GM19438 (cell line): ENCODE results near the gene UBE2V1.
"Not testable (repeated sequence)": the region's sequence is repeated elsewhere in the genome, so short reads cannot be mapped to it uniquely, and the experiment has no call there.

Experiments used
- ATAC-seq: cut with Tn5 transposase; IDR thresholded peaks from one replicate; pipeline ENCODE4 v1.9.1; 2021; ENCODE audit warnings: low read depth; ENCODE audit not compliant: unreplicated experiment

UBE2V1 gene

DNA sequence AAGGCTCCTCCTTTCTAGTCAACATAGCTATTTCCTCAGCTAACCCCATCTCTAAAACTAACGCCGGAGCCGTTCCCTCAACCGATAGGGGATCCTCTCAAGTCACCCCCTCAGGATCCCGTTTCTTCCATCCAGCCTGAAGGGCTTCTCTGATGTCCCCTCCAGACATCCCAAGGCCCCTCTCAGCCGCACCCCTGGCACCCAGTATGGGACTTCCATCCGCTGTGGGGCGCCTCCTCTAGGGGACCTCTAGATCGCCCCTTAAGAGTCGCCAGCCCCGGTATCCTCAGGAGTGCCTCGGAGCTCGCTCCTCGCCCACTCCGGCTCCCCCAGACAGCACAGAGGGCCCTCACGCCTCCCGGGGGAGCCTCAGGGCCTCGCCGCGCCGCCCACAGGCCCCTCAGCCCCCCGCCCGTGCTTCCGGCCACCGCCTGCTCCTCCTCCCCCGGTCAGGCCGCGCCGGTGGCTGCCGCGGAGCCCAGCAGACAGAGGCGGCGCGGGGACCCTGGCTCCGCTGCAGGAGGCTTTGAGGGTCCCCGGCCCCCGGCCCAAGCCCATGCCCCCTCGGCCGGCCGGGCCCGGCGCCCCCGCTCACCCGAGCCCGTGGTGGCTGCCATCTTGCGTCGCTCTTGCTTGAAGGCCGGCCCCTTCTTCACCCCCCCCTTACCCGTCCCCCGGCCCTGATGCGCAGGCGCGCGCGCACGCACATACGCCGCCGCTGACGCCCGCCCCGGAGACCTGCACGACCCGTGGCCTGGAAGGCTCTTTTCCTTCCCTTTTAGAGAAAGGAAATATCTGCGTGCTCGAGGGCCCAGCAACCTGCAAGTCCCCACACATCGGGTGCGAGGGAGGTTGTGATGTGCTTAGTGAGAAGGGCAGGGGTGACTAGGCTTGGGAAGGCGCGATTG, at the start of gene UBE2V1:
TSS of gene UBE2V1 (minus strand) at position 639 of the 908 bp plus-strand sequence. CDS start at position 617, 22 bp downstream.
- ATAC-seq = peak; percentile 50

DNA sequence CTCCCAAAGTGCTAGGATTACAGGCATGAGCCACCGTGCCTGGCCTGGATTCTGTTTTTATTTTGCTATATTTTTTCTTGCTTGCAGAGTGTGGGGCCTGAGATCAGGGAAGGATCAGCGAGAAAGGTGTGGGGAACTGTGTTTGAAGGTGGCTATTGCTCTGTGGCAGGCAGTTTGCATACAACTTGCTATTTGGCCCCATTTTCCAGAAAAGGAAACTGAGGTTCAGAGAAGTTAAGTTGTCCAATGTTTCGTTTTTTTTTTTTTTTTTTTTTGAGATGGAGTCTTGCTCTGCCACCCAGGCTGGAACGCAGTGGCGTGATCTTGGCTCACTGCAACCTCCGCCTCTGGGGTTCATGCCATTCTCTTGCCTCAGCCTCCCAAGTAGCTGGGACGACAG, 48.5 kb upstream of the UBE2V1 start:
- ATAC-seq = not testable (repeated sequence)

GRCh38 chr20:50153500-50154377, 40.8 kb upstream of the UBE2V1 start, which contains the start of gene PEDS1:
Gene PEDS1 (minus strand): TSS chr20:50153723. CDS start chr20:50153637, 86 bp downstream.
- peak; percentile 78 for ATAC-seq

- no peak for ATAC-seq
Observed at GRCh38 chr20:50153153-50153499, 40.2 kb upstream of the UBE2V1 start.

GRCh38 chr20:50152394-50153152, 39.6 kb upstream of the UBE2V1 start:
- ATAC-seq = no peak

- ATAC-seq = no peak
Observed at GRCh38 chr20:50151034-50151743, 38.2 kb upstream of the UBE2V1 start.

GRCh38 chr20:50149481-50150254, 36.7 kb upstream of the UBE2V1 start:
- ATAC-seq = no peak

DNA sequence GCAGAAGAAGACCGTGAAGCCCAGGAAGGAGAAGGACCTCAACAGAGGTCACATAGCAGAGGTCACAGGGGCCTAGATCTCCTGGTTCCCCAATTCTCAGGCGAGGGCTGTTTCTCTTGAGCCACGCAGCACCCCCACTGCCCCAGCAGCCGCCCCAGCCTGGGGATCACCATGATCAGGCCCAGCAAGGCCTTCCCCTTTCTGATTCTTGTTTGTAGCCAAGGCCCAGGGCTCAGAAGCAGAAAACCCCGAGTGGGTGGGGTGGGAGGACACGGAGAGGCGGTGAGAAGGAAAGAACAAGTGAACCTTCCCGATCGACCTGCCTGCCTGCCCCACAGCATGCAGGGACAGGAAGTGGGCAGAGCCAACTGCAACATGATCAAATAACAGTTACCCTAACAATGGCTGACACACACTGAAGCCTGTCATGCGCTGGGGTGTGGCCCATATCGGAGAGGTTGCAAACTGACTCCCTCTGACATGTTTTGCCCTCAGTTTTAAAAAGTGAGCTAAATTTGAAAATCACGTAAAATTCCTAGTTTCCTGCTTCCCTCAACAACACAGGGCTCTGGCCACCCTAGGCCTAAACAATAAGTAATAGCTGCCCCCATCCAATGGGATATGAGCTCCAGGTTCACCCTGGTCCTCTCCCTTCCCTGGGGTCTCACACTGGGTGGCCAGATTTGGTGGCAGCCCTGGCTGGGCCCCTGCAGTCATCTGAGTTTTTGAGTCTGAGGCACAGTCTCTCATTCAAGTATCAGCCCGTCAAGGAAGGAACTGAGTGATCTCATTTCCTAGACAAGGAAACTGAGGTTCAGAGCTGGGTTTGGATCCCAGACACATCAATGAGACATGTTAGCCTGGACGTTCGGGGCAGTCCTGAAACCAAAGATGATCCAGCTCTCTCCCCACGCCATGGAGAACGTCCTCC, 34.0 kb upstream of the UBE2V1 start:
- ATAC-seq = no peak

- no peak for ATAC-seq
Observed at GRCh38 chr20:50146214-50146613, 33.3 kb upstream of the UBE2V1 start.

GRCh38 chr20:50145566-50145965, 32.6 kb upstream of the UBE2V1 start:
- no peak for ATAC-seq

DNA sequence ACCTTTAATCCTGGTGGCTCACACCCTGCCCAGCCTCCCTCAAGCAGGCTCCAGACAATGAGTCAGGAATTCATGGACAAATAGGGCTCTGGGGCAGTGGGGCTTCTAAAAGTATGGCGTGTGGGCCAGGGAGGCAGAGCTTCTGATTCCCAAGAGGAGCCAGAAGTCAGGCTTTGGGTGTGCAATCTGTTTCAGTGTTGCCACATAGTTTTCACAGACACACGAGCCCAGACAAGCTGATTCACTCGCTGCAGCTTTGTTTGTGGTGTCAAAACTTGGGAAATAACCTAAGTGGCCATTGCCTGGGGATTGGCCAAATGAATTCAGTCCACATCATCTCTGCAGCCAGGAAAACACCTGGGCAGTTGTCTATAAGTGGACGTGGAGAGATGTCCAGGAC, 31.4 kb upstream of the UBE2V1 start:
- ATAC-seq = no peak

DNA sequence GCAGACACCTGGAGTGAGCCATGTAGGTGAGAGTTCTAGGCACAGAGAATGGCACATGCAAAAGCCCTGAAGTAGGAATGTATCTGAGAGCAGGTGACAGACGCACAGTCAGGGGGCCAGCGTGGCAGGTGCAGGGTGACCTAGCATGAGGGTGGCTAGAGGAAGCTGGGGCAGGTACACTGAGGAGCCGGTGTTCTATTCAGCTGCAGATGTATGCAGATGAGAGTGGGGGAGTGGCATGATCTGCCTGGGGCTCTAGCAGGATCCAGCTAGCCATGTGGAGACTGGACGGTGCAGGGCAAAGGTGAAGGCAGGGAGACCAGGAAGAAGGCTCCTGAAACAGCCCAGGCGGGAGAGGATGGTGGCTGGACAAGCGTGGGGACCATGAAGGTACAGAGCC, 29.9 kb upstream of the UBE2V1 start:
- ATAC-seq = no peak

DNA sequence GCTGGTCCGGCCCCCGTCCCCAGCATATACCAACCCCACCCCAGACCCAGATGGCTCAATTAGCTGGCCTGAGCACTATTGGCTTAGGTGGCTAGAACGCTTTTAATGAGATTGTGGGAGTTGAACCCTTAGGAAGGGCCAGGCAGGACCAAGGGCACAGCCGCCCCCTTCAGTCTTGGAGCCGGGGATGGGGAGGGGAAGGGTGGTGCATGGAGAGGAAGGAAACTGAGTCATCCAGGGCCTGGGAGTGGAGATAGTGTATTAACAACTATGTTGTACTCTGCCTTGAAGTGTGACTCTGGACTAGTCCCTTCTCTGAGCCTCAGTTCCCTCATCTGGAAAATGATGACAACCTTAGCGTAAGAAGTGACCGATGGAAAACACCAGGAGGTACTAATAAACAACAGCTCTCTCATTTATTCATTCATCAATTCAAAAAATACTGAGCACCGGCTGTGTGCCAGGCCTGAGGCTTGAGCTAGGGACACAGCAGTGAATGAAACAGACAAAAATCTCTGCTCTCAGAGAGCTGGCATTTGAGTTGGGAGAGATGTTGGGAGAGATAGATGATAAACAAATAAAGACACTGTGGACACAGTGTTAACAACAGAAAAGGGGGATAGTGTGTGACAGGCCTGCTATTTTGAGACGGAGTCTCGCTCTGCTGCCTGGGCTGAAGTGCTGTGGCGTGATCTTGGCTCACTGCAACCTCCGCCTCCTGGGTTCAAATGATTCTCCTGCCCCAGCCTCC, 29.0 kb upstream of the UBE2V1 start:
- no peak for ATAC-seq

- ATAC-seq = no peak
Observed at GRCh38 chr20:50141018-50141675, 28.2 kb upstream of the UBE2V1 start.

GRCh38 chr20:50140339-50140859, 27.4 kb upstream of the UBE2V1 start:
- no peak for ATAC-seq

DNA sequence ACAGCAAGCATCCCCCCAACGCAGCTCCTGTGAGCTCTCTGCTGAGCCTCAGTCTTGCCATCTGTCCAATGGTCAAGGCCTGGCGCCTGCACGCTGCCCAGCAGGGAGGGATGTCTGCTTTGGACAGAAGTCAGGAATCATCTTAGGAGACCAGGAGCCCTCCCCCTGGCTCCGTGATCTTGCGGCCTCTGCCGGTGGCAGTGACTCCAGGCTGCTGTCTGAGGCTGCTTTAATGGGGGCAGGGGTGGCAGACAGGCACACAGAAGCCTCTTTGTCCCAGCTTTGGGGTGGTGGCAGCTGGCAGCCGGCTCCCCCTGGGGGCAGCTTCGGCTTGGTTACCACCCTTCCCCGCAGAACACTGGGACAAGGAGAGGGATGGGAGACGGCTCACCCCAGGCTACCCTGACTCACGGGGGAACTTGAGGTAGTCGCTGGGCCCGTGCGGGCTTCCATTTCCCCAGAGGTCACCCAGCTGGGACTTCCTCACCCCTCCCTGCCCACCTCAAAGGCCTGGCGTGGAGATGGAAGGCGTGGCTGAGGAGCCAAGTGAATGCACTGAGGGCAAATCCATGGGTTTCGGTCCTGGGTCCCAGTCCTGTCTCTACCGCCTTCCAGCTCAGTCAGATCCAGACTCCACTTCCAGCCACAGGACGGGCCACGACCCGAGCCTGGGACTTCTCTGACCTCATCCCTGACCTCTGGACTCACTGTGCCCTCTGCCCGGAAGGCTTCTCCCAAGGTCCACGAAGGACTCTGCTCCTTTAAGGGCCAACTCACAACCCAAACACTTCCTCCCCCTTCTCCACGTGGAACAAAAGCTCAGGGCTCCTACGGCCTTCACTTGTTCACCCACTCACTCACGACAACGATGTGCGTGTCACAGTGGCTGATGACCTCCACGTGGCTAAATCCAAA, 25.8 kb upstream of the UBE2V1 start:
- no peak for ATAC-seq
